GM06990 (cell line): ENCODE results near the gene NRIP2.

Experiments used
- DNase-seq: peaks from one replicate; pipeline ENCODE4 v3.0.0-alpha.2; 2011; ENCODE audit not compliant: insufficient read length; ENCODE audit errors: extremely low read depth
- H3K27me3 ChIP-seq: replicated peaks from 2 replicates; pipeline ENCODE4 v1.6.0; 2011; ENCODE audit warnings: low read length; ENCODE audit not compliant: control insufficient read depth, insufficient read depth
- H3K36me3 ChIP-seq: 2 replicates; pipeline ENCODE4 v1.5.1; 2011; ENCODE audit warnings: low read length; ENCODE audit not compliant: control insufficient read depth, insufficient read depth
- H3K4me3 ChIP-seq: replicated peaks from 2 replicates; pipeline ENCODE4 v1.5.1; 2011; ENCODE audit warnings: low read depth, mild to moderate bottlenecking, control low read depth, low read length
- TF ChIP-seq, protein P1 (sequence below): IDR thresholded peaks from 2 replicates; pipeline ENCODE4 v1.5.1; 2011; ENCODE audit warnings: low read length, control low read depth, mild to moderate bottlenecking, inconsistent platforms; ENCODE audit not compliant: insufficient read depth, poor library complexity, severe bottlenecking

The NRIP2 gene, protein sequence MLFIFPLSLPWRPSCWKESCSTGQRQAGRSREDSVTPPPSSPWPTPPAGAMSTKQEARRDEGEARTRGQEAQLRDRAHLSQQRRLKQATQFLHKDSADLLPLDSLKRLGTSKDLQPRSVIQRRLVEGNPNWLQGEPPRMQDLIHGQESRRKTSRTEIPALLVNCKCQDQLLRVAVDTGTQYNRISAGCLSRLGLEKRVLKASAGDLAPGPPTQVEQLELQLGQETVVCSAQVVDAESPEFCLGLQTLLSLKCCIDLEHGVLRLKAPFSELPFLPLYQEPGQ

DNA sequence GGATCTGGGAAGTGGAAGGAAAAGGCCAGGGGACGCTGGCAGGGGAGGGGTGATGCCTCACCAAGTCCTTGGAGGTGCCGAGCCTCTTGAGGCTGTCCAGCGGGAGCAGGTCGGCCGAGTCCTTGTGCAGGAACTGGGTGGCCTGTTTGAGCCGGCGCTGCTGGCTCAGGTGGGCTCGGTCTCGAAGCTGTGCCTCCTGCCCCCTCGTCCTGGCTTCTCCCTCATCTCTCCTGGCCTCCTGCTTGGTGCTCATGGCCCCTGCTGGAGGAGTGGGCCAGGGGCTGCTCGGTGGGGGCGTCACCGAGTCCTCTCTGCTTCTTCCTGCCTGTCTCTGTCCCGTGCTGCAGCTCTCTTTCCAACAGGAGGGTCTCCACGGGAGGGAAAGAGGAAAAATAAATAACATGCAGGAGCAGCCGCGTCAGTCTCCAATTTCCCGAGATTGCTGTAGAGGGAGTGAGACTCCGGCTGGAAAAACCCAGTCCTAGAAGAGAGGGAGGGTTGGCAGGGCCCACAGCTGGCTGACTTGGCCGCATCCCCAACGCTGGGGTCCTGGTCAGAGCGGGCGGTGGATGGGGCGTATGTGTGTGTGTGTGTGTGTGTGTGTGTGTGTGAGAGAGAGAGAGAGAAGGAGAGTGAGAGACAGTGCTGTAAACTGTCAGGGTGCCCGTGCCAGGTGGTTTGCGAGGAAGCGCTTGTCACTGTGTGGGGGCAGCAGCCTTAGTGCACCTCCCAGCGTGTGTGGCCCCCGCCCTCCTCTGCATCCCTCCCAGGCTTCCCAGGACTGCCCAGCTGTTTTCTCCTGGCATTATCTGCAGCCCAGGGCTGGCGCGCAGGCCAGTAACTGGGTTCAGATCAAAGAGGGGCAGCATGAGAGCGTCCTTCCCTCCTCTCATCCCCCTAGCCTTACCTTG, at the start of gene NRIP2:
TSS of gene NRIP2 (minus strand) at position 455 of the 911 bp plus-strand sequence. CDS start at position 403, 52 bp downstream.
- no peak for DNase-seq
- Histone ChIP-seq H3K36me3 (peaks cover 7% of the 10 kb centered on the region), H3K27me3 (no peaks in the 10 kb centered on the region), H3K4me3 (no peak within 1 kb of the TSS)
- TF ChIP-seq, protein P1, sequence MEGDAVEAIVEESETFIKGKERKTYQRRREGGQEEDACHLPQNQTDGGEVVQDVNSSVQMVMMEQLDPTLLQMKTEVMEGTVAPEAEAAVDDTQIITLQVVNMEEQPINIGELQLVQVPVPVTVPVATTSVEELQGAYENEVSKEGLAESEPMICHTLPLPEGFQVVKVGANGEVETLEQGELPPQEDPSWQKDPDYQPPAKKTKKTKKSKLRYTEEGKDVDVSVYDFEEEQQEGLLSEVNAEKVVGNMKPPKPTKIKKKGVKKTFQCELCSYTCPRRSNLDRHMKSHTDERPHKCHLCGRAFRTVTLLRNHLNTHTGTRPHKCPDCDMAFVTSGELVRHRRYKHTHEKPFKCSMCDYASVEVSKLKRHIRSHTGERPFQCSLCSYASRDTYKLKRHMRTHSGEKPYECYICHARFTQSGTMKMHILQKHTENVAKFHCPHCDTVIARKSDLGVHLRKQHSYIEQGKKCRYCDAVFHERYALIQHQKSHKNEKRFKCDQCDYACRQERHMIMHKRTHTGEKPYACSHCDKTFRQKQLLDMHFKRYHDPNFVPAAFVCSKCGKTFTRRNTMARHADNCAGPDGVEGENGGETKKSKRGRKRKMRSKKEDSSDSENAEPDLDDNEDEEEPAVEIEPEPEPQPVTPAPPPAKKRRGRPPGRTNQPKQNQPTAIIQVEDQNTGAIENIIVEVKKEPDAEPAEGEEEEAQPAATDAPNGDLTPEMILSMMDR: no peak

DNA sequence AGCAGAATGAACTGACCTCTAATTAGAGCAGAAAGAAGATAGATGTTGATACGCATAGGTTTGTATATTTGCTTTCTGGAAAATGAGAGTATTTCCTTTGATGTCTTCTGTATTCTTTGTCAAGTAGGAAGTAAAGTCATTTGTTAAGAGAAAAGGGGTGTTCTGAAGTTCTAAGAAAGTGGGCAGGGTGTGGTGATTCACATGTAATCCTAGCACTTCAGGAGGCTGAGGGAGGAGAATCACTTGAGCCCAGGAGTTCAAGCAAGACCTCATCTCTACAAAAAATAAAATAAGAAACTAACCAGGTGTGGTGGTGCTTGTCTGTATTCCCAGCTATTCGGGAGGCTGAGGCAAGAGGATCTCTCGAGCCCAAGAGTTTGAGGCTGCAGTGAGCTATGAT, 45.0 kb upstream of the NRIP2 start:
- Histone ChIP-seq H3K36me3 (no peaks in the 10 kb centered on the region), H3K4me3 (no peak overlapping the region), H3K27me3 (no peaks in the 10 kb centered on the region)
- TF ChIP-seq, protein P1: no peak
- DNase-seq: no peak

DNA sequence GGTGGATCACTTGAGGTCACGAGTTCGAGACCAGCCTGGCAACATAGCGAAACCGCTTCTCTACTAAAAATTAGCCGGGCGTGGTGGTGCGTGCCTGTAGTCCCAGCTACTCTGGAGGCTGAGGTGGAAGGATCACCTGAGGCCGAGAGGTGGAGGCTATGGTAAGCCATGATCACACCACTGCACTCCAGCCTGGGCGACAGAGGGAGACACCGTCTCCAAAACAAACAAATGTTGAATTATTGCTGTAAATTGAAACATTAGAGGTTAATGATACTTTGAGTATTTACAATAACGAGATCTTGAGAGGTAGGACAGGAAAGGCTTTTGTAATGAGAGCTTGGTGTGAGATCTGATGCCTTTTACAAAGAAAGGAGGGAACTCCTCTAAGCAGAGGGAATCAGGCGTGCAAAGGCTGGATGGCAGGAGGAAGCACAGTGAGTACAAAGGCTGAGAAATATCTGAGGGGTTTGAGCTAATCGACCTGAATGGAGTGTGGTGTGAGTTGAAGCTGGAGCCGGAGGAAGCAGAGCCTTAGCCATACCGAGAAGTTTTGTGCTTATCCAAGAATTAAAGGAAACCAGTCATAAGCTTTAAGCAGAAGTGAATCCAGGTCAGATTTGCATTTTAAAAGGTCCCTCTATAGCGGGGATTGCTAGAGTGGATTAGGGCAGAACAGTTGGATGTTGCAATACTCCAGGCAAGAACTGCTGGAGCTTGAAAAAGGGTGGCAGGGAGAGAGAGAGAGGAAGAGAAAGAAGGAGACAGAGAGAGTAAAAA, 43.3 kb upstream of the NRIP2 start:
- no peak for DNase-seq
- no peaks in the 10 kb centered on the region for H3K27me3 ChIP-seq
- TF ChIP-seq, protein P1: no peak
- peaks cover 6% of the 10 kb centered on the region for H3K36me3 ChIP-seq
- peak overlapping the region; percentile 96 for H3K4me3 ChIP-seq

DNA sequence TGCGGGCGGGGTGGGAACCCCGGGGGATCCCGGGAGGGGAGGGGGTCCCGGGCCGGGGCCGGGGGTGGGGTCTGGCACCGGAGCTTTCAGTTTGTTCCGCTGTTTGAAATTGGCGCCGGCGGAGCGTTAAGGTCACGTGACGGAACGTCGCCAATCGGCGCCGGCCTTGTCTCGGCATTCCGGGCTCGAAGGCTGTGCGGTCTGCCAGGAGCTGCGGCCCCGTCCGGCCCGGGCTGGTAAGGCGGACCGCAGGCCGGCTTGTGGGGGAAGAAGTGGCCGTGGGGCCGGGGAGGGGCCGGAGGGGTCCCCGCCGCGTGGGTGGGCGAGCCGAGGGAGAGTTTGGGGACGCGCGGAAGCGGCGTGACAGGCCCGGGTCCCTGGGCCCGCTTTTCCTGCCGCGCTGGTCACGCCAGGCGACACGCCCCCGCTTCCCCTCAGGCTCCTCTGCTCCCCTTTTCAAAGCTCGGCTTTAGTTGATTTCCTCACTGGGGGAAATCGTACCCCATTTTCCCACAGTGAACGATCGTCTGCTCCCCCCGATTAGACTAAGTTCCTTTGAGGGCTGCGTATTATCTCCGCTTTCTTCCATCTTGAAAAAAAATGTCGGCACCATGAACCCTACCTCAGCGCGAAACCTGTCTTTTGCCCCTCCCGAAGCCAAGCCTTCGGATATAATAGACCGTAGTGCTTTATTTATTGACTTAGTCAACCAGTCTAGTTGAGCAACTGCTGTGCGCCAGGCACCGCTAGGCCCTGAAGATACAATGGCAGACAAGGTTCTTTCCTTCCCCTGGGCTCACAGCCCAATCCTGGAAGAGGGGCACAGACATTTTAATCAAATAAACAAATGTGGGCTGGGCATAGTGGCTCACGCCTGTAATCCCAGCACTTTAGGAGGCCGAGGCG, 42.5 kb upstream of the NRIP2 start, which contains the start of the genes FOXM1 and RHNO1:
TSS of gene FOXM1 (minus strand) at position 128 of the 906 bp plus-strand sequence. CDS start 2,696 bp downstream, outside the sequence.
TSS of gene RHNO1 (plus strand) at position 177 of the 906 bp plus-strand sequence. CDS start 8,144 bp downstream, outside the sequence.
- Histone ChIP-seq H3K4me3 (peak within 1 kb of the TSS; percentile 96), H3K36me3 (peaks cover 9% of the 10 kb centered on the region), H3K27me3 (no peaks in the 10 kb centered on the region)
- TF ChIP-seq, protein P1: no peak
- DNase-seq: peak; percentile 89
